Measurements from ENCODE around the gene RAB3GAP1.
A peak's percentile ranks its signal among the peaks of the same experiment; 100 is the strongest.

The RAB3GAP1 gene

DNA sequence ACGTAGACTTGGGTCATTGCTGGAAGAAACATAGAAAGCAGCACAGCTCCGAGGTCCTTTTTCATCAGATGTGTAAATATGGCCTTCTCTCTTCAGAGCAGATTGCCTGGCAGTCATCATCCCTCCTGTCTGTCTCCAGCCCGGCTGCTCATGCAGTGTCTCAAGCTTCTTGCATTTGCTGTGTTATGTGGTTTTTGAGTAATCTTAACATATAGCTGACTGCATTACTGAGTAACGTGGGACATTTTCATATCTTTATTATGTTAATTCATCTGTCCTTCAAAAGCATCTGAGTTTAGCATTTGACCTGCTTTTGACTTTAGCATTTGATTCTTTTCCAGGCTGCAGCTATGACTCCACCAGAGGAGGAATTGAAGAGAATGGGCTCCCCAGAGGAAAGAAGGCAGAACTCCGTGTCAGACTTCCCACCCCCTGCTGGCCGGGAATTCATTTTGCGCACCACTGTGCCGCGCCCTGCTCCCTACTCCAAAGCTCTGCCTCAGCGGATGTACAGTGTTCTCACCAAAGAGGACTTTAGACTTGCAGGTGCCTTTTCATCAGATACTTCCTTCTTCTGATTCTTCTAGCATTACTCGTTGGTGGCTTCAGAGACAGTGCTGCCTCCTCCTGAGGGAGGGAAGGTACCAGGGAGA, 116.2 kb downstream of the RAB3GAP1 start:
- no peak for FAIRE-seq

DNA sequence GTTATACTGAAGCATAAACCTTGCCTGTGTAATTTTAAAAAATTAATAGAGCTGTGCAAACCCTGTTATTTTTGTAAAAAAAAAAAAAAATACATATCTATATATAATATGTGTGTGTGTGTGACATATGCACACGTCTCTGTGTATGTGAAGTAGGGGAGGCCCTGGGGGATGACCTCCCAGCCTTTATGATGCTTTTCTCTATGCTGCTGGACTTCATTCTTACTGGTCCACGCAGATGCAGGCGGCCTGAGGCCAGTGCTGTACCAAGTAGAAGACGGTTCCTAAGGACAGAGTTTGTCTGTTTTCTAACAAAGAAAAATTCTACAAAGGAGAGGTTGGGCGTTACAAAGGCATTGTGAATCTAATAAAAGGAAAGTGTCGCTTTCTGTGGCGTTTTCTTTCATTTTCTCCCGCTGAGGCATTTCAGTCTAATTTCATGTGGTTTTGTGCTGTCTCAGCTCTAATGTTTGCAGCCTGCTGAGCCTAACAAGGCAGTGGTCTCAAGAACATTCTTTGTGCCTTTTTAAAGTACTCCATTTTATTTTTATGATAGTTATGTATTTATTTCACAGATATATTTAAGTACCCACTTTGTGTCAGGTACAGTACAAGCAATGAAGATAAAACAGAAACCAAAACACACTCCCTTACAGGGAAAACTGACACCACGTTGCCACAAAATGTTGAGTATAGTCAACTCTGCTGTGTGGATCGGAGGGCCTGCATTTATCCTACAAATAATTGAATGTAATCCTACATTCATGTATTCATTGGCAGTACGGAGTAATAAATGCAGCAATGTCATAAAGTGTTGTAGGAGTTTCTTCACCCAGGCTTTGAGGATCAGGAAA, 118.0 kb downstream of the RAB3GAP1 start:
- no peak for FAIRE-seq

- FAIRE-seq: no peak
Observed at GRCh38 chr2:135174049-135174809, 122.1 kb downstream of the RAB3GAP1 start.

- FAIRE-seq: no peak
Observed at GRCh38 chr2:135174810-135175093, 122.7 kb downstream of the RAB3GAP1 start.

GRCh38 chr2:135175177-135175576, 123.1 kb downstream of the RAB3GAP1 start:
- no peak for FAIRE-seq

DNA sequence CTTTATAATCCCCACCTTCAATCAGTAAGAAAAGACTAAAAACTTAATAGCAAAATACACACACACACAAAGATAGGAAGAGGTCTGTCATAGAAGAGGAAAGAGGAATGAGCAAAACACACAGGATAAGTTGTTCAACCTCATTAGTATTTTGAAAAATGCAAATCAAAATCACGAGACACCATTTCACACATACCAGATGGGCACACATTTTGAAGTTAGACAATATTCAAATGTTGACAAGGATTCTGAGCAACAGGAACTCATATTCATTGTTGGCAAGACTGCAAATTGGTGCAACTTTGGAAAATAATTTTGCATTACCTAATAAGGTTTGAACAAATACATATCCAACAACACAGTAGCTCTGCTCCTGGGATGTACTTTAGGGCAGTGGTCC, 127.6 kb downstream of the RAB3GAP1 start:
- no peak for FAIRE-seq

- FAIRE-seq: no peak
Observed at GRCh38 chr2:135182190-135182589, 130.1 kb downstream of the RAB3GAP1 start.

- FAIRE-seq: no peak
Observed at GRCh38 chr2:135182601-135183000, 130.5 kb downstream of the RAB3GAP1 start.

DNA sequence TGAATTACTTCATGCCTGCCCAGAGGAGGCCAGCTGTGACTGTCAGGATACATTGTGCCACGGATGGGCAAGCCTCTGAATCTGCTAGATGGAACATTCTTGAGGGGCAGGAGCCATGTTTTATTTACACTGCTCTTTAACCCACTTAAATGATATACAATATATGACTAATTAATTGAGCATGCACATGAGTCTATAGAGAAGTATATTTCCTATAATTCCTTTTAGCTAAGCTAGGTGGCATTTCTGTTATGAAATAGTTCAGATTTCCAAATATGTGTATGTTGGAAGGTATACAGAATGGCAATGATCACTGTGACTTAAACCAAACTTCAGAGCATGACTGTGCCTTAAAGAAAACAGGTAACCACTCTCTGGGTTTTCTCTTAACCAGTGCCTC, 131.7 kb downstream of the RAB3GAP1 start:
- no peak for FAIRE-seq

GRCh38 chr2:135186054-135186453, 134.0 kb downstream of the RAB3GAP1 start:
- FAIRE-seq: no peak

- no peak for FAIRE-seq
Observed at GRCh38 chr2:135187270-135187669, 135.2 kb downstream of the RAB3GAP1 start.

DNA sequence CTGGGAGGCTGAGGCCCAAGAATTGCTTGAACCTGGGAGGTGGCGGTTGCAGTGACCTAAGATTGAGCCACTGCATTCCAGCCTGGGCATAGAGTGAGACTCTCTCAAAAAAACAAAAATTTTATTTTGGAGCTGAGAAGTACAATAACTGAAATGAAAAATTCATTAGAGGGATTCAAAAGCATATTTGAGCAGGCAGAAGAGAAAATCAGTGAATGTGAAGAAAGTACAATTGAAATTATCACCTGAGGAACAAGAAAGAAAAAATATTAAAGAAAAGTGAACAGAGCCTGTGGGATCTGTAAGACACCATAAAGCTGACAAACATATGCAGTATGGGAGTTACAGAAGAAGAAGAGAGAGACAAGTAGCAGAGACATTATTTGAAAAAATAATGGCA, 137.1 kb downstream of the RAB3GAP1 start:
- no peak for FAIRE-seq

DNA sequence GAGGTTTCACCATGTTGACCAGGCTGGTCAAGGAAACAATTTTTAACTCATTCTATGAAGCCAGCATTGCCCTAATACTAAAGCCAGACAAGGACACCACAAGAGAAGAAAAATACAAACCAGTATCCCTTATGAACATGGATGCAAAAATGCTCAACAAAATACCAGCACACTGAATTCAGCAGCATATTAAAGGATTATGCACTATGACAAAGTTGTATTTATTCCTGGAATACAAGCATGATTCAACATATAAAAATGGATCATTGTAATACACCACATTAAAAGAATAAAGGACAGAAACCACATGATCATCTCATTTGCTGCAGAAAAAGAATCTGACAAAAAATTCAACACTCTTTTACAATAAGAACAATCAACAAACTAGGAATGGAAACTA, 138.7 kb downstream of the RAB3GAP1 start:
- FAIRE-seq: no peak

DNA sequence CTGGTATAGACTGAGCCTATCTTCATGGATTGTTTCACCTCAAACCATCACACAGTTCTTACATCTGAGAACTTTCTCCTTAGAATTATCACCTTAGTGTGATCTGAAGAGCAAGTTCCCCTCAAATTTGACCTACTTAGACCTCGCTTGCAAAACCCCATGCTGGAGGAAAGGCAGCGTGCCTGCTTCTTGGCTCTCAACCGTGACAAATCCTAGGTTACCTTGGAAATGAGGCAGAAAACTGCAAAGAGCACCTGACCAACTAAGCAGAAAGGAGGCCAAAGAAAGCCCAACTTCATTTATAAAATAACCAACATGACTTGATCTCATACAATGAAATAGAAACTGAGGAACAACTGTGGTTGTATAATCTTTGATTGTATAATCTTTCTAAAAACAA, 146.4 kb downstream of the RAB3GAP1 start:
- FAIRE-seq: no peak

- FAIRE-seq: peak; percentile 47
Observed at GRCh38 chr2:135202751-135203150, 150.7 kb downstream of the RAB3GAP1 start.

DNA sequence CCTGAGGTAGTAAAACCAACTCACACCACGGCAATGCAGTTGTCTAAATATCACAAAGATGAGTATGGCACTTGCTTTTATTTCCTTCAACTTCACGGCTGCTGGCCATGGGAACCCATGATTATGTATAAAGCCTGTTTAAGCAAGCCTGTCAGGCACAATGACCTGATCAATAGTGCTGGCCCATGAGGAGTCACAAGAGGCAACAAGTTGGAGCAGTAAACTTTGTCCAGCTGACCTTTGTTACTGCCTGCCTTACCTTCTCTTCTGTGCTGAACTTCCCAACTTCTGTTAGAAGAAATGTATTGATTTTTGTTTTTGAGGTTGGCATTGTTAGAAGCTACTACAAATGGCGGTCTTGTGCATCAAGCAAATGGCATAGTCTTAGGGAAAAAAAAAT, 151.9 kb downstream of the RAB3GAP1 start:
- FAIRE-seq: no peak

DNA sequence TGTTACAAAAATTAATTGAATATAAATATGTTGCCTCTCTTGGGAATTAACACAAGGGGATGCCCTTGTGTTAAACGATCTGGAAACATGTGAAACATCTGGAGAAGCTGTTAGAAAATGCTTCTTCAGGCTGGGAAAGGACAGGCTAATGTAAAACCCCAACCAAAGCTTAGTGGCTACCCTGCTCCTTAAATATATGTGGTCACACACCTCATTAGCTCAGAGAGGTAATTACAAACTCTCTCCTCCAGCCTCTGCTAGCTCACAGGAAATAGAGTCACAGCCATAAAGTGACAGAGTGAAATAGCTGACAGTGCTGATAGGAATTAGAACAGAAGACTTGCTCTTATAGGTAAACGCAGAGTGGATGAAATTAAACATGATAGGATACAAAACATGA, 155.9 kb downstream of the RAB3GAP1 start:
- peak; percentile 21 for FAIRE-seq

- no peak for FAIRE-seq
Observed at GRCh38 chr2:135212757-135213156, 160.7 kb downstream of the RAB3GAP1 start.

- FAIRE-seq: no peak
Observed at GRCh38 chr2:135218426-135218825, 166.3 kb downstream of the RAB3GAP1 start.

GRCh38 chr2:135219226-135219625, 167.1 kb downstream of the RAB3GAP1 start:
- no peak for FAIRE-seq

Data from islet of Langerhans (tissue), 1 donor.